GM21390 (cell line): Measurements from ENCODE around the gene GABRR1.

ENCODE experiments used
- ATAC-seq: cut with Tn5 transposase; IDR thresholded peaks from one replicate; pipeline ENCODE4 v1.9.1; 2021; ENCODE audit not compliant: unreplicated experiment

The GABRR1 gene

DNA sequence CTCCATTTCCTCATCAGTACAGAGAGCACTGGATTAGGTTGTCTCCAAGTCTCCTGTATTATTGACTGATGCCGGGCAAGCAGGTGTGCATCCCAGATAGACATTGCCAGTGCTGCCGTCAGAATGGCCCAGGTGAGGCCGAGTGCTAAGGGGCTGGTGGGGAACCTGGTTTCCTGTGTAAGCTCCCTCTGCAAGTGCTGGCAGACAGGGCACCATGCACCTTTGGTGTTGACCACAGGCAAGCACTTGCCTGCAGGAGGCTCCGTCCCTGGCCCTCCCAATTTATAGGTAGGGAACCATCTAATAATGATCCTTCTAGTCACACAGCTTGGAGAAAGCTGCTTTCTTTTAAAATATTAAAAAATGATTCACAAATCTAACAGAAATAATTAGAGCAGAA lies 747 bp downstream of the GABRR1 start:
- no peak for ATAC-seq

DNA sequence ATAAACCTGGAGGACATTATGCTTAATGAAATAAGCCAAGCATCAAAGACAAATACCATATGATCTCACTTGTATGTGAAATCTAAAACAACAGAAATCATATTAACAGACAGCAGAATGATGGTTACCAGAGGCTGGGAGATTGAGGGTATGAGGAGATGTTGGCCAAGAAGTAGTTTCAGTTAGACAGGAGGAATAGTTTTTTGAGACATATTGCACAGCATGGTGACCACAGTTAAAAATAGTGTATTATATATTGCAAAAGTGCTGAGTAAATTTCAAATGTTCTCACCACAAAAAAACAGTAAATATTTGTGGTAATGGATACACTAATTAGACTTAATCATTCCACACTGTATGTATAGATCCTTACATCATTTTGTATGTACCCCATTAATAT lies 1.8 kb downstream of the GABRR1 start:
- no peak for ATAC-seq

DNA sequence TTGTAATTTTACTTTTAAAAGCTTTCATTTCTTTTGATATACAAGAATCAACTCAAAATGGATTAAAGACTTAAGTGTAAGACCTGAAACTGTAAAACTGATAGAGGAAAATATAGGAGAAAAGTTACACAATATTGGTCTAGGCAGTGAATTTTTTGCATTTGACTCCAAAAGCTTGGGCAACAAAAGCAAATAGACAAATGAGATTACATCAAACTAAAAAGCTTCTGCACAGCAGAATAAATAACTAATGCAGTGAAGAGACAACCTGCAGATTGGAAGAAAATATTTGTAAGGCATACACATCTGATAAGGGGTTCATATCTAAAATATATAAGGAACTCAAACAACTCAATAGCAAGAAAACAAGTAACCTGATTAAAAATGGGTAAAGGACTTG lies 3.0 kb downstream of the GABRR1 start:
- no peak for ATAC-seq

DNA sequence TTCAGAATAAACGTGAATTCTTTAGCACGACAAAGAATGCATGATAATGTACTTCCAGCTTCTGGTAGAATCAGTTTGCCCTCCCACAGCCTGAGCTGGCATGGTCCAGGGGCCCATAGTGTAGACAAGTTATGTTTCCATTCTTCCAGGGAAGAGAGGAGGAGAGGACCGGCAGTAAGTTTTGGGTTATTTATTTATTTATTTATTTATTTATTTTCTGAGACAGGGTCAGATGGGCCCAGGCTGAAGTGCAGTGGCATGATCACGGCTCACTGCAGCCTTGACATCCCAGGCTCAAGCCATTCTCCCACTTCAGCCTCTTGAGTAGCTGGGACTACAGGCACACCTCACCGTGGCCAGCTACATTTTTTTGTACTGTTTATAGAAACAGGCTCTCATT lies 4.7 kb downstream of the GABRR1 start:
- no peak for ATAC-seq

DNA sequence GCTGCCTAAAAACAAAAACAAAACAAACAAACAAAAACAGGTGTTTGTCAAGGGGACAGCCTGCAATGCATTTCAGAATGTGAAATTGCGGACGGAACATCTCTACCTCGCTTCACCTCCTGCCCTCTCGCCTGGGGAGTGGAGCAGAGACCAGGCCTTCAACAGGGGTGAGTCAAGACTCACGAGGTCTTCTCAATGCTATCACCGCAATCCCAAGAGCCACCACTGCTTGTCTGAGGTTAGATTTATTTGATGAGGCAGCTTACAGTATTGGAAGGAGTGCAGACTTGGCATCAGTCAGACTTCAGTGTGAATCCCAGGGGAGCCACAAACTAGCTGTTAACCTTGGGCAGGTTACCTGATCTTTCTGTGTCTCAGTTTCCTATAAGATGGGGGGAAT lies 7.7 kb downstream of the GABRR1 start:
- no peak for ATAC-seq

DNA sequence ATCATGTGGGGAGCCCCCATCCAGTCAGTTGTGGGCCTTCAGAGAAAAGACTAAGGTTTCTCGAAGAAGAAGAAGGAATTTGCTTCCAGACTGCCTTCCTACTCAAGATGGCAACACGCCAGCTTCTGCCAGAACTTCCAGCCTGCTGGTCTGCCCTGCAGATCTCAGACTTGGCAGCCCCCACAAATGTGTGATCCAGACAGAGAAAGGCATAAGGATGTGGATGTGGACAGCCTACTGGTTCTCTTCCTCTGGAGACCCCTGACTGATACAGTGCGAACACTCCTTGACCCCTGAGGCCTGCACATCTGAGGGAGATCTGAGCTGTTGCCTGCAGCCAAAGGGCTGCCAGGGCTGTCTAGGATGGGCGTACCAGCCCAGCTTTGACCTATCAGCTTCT lies 8.6 kb downstream of the GABRR1 start:
- ATAC-seq: no peak

DNA sequence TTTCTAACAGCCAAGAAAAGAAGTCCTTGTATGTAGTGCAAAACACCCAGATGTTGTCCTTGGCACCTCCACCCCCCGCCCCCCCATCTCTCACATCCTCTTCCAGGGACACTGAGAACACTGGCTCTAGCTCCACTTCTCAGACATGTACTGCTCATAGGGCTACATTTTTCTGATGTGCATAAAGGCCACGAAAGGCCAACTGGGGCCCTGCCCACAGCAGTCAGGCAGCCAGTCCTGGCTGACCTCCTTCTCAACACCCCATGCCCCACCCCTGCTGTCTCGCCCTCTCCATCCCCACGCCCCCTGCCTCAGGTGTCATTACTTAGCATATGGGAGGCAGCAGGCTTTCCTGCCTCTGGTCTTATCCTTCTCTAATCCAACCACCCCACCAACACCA lies 11.3 kb downstream of the GABRR1 start:
- ATAC-seq: no peak

DNA sequence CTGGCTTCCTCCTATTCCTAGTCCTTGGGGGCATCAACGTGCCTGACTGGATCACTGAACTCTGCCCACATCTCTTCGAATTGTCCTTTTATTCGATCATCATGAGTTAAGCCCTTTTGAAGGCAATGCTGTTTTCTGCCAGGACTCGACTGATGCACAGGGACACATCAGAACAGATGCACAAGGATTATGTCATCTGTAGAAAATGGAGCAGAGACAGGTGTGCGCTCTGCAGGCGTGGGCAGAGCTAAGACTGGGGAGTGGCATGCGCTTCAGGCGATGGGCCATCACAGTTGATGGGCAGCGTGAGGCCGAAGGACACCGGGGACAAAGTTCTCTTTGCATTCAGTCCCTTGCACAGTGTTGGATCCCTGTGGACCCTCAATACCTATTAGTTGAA lies 13.1 kb downstream of the GABRR1 start:
- ATAC-seq: no peak

DNA sequence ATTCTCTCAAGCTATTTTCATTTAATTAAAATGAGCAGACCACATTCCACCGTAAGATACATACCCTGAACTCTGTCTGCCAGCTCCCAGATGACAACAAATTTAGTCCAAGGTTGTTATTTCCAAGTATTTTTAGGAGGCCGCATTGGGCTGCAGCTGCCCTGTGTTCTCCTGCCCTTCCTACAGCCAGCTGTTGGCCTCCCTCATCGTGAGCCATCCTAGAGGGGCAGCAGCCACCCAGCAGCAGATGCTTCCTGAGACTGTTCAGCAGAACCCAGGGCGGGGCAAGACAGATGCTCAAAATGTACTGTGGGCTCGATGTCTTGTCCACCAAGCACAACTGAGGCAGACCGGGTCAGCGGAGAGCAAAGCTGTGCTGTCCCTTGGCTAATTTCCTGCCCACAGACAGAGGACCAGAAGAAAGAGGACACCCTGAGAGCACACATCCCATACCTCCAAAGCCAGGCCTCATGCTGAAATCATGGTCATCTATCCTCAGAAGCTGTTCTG lies 16.4 kb downstream of the GABRR1 start:
- no peak for ATAC-seq

DNA sequence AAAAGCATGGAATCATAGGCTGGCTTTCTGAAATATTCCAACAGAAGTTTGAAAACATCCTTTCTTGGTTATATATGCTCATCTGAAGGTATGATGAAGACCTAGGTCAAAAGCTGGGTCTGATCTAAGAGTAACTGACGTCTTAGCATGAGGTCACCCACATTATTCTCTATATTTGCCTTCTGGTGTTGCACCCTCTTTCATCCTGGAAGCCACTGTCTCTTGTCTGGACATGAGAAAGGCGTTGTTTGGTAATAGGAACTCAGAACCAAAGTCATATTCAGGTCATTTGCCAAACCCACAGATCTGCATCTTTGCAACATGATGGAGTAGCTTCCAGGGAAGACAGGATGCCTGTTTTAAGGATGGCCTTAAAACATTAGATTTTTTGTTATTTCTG lies 17.6 kb downstream of the GABRR1 start:
- no peak for ATAC-seq

DNA sequence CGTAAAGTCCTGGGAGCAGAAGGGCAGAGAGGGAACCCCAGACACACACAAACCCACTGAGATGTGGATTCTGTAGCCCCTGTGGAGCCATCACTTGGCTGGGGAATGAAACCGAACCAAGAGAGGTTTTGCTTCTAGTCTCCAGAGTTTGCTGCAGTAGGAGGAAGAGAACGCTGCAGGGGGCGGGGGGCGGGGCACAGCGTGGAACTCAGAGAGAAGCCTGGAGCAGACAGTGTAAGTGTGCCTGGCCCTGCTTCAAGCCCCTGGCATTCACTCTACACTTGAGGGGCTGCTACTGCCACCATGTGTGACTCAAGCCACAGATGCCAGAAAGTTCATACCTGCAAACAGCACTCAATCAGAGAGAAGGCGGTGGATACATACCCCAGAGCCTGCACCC lies 18.9 kb downstream of the GABRR1 start:
- ATAC-seq: no peak

DNA sequence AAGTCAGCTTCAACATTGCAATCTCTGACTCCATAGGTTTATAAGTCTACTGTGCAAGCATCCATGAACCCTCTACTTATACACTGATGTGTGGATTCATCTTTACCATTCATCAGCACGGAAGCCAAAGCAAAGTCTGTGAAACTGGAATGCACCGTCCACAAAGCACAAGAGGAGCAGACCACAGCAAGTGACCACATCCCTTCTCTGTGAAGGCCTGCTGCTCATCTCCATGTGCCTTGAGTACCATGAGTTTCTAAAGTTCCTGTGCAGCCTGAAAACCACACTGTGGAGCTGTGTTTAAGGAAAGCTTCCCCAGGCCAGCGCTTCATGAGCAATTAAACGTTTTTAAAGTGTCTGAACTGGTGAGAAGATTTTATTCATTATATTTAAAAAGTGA lies 20.0 kb downstream of the GABRR1 start:
- ATAC-seq: no peak

DNA sequence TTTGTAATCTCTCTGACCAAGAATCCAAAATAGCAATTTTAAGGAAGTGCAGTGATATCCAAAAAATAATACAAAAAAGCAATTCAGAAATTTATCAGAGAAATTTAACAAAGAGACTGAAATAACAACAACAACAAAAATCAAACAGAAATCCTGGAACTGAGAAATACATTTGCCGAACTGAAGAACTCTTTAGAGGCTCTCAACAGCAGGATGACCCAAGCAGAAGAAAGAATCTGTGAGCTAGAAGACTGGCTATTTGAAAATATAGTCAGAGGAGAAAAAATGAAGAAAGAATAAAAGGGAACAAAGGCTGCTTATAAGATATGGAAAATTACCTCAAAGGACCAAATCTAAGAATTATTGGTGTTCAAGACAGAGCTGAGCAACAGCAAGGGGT lies 22.6 kb downstream of the GABRR1 start:
- ATAC-seq: no peak

DNA sequence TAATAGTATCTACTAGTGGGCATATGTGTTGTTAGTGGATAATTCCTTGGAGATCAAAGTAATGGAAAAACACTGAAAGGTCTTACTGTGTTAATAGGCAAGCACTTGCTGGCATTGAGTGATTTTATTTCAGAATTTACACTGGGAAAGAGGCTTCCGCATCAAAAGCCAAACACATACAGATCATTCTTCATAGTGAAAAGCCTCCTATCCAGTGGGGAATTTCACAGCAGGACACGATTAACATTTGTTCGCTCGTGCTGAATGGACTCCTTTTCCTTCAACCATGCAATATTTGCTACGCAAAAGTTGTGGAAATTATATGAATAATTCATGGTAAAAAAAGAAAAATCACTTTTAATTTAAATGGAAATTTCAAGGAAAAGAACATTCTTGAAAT lies 26.4 kb downstream of the GABRR1 start:
- ATAC-seq: no peak

DNA sequence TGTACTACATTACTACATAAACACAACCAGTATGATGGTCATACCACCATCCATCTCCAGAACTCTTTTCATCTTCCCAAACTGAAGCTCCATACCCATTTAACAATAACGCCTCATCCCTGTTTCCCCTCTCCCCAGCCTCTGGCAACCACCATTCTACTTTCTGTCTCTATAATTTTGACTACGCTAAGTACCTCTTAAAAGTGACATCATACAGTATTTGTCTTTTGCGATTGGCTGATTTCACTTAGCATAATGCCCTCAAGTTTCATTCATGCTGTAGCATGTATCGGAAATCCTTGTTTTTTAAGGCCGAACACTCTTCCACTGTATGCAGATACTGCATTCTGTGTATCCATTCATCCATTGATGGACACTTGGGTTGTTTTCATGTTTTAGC lies 29.7 kb downstream of the GABRR1 start:
- no peak for ATAC-seq

DNA sequence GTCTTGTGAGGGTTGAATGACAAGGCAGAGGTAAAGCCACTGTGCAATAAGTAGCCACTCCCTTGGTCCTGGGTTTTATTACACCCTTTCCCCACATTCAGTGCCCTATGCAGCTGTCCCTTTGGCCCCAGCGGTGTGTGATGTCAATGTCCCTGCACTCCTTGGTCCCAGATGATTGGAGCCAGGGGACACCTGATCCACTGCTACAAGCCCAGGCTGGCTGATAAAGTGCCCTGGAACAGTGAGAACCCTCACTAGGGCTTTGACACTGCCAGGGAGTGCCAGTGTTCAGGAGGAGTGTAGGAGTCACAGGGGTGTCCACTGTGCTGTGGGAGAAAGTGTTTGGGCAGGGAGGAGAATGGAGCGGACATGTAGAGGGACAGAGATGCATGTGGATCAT lies 30.4 kb downstream of the GABRR1 start:
- no peak for ATAC-seq

DNA sequence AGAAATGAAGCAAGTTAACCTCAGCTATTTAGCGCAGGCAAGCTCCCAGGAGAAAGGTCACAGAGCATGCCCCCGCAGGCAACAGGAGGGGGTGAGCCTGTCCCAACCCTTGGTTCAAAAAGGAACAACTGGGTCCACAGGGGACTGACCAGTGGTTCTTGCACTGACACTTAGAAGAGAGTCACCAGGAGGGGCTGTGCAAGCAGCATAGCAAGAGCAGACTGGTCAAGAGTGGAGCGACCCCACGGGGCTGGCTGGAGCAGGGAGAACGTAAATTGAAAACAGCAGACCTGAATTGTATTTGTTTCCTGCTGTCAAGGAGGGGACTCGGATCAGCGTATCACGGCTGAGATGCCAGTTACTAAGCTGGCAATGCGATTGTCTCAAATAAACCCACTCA lies 32.8 kb downstream of the GABRR1 start:
- no peak for ATAC-seq

DNA sequence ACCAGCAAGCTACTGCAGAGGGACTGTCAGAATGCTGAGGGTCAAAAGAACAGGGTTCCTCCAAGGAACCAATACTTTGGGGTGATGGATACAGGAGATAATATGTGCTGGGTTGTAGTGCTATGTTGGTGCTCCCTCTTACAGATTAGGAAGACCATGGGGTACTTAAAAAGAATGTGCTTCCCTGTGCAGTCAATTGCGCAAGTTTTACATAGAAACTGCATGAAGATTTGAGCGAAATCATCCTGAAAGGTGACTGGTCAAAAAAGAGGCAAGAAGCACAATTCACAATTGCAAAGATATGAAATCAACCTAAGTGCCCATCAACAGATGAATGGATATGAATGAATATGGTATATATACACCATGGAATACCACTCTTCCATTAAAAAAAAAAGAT lies 33.9 kb downstream of the GABRR1 start:
- no peak for ATAC-seq

DNA sequence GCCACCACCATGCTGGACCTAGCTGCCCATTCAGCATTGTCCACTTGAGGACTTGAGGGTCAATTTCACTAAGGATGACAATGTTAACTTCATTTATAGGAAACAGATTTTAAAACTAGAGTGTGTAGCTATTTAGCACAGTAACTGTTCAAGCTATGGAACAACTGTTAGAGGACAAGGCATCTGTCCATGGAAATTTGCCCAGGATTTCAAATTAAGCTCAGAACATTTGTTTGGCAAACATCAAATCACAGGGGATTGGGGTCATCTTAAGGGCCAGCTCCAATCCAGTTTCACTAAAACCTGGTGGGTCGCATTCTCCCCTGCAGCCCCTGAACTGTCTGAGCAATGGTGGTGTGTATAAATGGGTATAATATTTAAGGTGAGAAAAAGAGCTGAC lies 36.2 kb downstream of the GABRR1 start:
- ATAC-seq: no peak

DNA sequence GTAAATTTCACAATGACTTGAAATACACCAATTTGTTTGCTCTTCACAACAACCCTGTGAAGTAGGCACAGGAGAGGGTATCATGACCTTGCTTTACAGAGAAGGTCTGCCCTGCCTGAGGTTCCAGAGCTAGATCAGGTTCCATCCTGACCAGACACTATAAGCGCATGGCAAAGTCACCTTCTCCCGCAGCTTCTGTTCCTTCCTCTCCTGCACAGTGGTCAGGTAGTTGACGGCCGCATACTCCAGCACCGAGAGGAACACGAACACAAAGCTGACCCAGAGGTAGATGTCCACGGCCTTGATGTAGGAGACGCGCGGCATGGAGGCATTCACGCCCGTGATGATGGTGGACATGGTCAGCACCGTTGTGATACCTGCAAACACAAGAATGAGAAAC lies 37.0 kb downstream of the GABRR1 start:
- no peak for ATAC-seq

DNA sequence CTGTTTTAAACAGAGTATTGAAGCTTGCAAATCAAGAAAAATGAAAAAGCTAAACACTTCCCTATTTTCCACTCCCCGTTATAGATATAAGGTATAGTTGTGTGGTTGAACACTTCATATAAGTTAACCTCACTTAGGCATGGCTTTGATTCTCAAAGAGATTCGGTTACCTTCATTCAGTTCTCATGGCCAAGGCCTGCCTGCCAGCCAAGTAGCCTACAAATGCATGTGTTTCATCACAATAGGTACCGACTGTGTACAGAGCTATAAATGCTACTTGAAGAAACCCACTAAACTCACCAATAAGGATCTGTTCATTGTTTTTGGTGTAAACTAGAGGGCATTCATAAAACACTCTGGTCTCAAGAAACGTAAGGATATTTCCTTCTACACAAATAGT lies 43.5 kb downstream of the GABRR1 start:
- ATAC-seq: no peak

DNA sequence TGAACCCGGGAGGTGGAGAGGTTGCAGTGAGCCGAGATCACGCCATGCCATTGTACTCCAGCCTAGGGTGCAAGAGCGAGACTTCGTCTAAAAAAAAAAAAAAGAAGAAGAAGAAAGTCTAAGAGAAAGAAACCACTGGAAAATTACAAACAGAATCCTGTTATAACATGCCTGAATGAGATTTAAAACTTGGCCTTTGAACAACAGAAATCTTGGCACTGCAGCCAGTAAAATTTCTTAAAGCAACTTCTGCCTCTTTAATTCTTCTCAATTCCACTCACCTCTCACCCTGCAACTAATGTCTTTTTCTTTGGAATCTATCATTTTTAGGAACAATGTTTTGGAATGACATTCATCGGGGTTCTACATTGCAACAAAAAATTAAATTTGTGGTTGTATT lies 45.0 kb downstream of the GABRR1 start:
- no peak for ATAC-seq

DNA sequence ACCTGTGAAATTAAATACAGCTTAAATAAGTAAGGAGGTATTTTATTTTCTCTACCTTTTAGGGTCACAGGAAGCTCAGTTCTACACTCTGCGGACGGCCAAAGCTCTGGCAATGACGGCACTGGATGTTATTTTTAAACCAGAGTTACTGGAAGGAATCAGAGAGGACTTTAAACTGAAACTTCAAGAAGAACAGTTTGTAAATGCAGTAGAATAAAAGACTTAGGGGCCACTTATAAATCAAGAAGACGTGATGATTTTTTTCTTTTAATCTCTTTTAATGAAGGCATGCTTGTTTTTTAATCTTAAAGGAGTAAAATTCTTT lies 55.1 kb downstream of the GABRR1 start:
- ATAC-seq: no peak

DNA sequence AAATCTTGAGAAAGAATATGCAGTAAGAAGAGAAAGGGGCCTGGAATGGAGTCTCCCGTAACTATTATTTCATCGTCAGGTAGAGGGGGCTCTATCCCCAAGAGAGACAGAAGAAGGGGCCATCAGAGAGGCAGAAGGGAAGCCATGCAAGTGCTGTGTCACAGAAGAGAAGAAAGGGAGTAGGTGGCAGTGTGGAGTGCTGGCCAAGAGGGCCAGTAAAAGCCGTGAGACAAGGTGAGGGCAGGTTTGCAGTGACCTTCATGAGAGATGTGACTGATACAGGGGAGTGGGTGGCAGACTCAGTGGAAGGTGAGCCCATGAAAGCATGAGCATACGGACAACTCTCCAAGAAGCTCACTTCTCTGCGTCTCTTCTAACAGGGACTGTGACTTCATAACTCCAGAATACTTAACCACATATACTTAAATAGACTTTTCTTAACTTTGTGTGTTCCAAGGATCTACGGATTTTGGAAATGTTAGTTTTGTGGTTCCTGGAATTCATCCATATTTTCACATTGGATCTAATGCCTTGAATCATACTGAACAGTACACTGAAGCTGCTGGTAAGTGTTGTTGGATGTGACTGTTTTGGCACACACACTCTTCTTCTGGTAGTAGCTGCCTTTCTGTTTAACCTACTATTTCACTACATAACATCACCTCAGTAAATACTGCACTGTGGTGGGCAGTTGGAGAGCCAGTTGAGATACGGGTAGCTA lies 55.7 kb downstream of the GABRR1 start:
- no peak for ATAC-seq
